Colonic mucosa (tissue), 4 donors: ENCODE measurements around the gene CENPM. TPM values are rescaled to one million over a fixed set of nuclear protein-coding genes. Genes with fewer than 3 reads are reported as not detected.

ENCODE experiments used
- DNase-seq: peaks from one replicate; pipeline ENCODE4 v3.0.0-alpha.2; 2020
- H3K27ac ChIP-seq: fragments of 200-600 bp; one replicate; pipeline ENCODE4 v1.8.0; 2021
- H3K27me3 ChIP-seq: fragments of 200-600 bp; one replicate; pipeline ENCODE4 v1.8.0; 2021
- H3K36me3 ChIP-seq: fragments of 200-600 bp; one replicate; pipeline ENCODE4 v1.8.0; 2021
- H3K4me1 ChIP-seq: fragments of 200-600 bp; one replicate; pipeline ENCODE4 v1.8.0; 2021; ENCODE audit warnings: mild to moderate bottlenecking
- H3K4me3 ChIP-seq: fragments of 200-600 bp; one replicate; pipeline ENCODE4 v1.8.0; 2021
- H3K9ac ChIP-seq, 2 donors: one replicate each; pipeline ENCODE4 v1.7.0; 2013; ENCODE audit warnings: control low read depth in 2 of 2, low read depth in 2 of 2, low read length in 2 of 2
- H3K9me3 ChIP-seq: fragments of 200-600 bp; one replicate; pipeline ENCODE4 v1.8.0; 2021
- CTCF ChIP-seq: fragments of 200-600 bp; IDR thresholded peaks from one replicate; pipeline ENCODE4 v1.8.0; 2022; ENCODE audit warnings: antibody characterized with exemption, mild to moderate bottlenecking
- intact Hi-C: fragments of 100-400 bp; cut with DNase I; formaldehyde crosslinking; loops from one replicate; pipeline ENCODE4 v1.14.1; 2022
- total RNA-seq, 2 donors: library from RNA; stranded (reverse); fragmentation: NEBNext Ultra II Directional in 1 of 2; extraction: Animal tissue kit (Norgen Biotek cat#: 25700) in 1 of 2; gene quantifications; one replicate each; pipeline ENCODE4 v1.2.1, GENCODE V29; 2021
- donor health status: healthy.
- donor health status: DM: no; HTN: no; CAD: no.
- donor health status: DM: no; HTN: no; CAD: no.

CENPM gene
- total RNA-seq, 2 donors from 2014 or later, result 13.7 to 64.3 TPM

- no peaks in the 10 kb centered on the region for H3K27me3 ChIP-seq
- H3K4me3 ChIP-seq, result no peak overlapping the region
- DNase-seq, result no peak
- intact Hi-C loops, result no loop called here
- no peaks in the 10 kb centered on the region for H3K4me1 ChIP-seq
- H3K36me3 ChIP-seq, result no peaks in the 10 kb centered on the region
- no peak overlapping the region for H3K9ac ChIP-seq
- no peak for TF ChIP-seq CTCF
- H3K9me3 ChIP-seq, result no peaks in the 10 kb centered on the region
- no peak overlapping the region for H3K27ac ChIP-seq
Observed at GRCh38 chr22:41934284-41935014, 12.5 kb downstream of the CENPM start.

GRCh38 chr22:41933411-41934177 is 13.4 kb downstream of the CENPM start:
- Histone ChIP-seq H3K9ac (no peak overlapping the region), H3K36me3 (no peaks in the 10 kb centered on the region), H3K4me1 (no peaks in the 10 kb centered on the region), H3K27me3 (no peaks in the 10 kb centered on the region), H3K9me3 (no peaks in the 10 kb centered on the region), H3K4me3 (no peak overlapping the region), H3K27ac (no peak overlapping the region)
- no peak for TF ChIP-seq CTCF
- intact Hi-C loops, result no loop called here
- DNase-seq, result no peak

- DNase-seq, result no peak
- TF ChIP-seq CTCF, result no peak
- H3K9ac ChIP-seq, result no peak overlapping the region
- no peak overlapping the region for H3K4me3 ChIP-seq
- no peaks in the 10 kb centered on the region for H3K9me3 ChIP-seq
- no peaks in the 10 kb centered on the region for H3K36me3 ChIP-seq
- no peaks in the 10 kb centered on the region for H3K27me3 ChIP-seq
- H3K27ac ChIP-seq, result no peak overlapping the region
- intact Hi-C loops, result no loop called here
- H3K4me1 ChIP-seq, result no peaks in the 10 kb centered on the region
Observed at GRCh38 chr22:41932353-41932752, 14.6 kb downstream of the CENPM start.

GRCh38 chr22:41931701-41932269 is 15.2 kb downstream of the CENPM start:
- TF ChIP-seq CTCF, result no peak
- Histone ChIP-seq H3K27ac (no peak overlapping the region), H3K4me3 (no peak overlapping the region), H3K4me1 (no peaks in the 10 kb centered on the region), H3K9me3 (no peaks in the 10 kb centered on the region), H3K36me3 (no peaks in the 10 kb centered on the region), H3K27me3 (no peaks in the 10 kb centered on the region), H3K9ac (no peak overlapping the region)
- DNase-seq, result no peak
- intact Hi-C loops, result no loop called here

GRCh38 chr22:41929418-41929810 is 17.5 kb downstream of the CENPM start:
- no peak for DNase-seq
- no peak for TF ChIP-seq CTCF
- Histone ChIP-seq H3K27me3 (peaks cover 18% of the 10 kb centered on the region), H3K4me3 (no peak overlapping the region), H3K36me3 (no peaks in the 10 kb centered on the region), H3K4me1 (no peaks in the 10 kb centered on the region), H3K27ac (no peak overlapping the region), H3K9me3 (no peaks in the 10 kb centered on the region), H3K9ac (no peak overlapping the region)
- intact Hi-C loops, result no loop called here
